ENCODE results near the gene OPHN1. TPM values are rescaled to one million over a fixed set of nuclear protein-coding genes. Genes with fewer than 3 reads are reported as not detected.
A peak's percentile ranks its signal among the peaks of the same experiment; 100 is the strongest.

The OPHN1 gene
- total RNA-seq, 2 experiments from 2014 or later: 0.04 TPM; not detected in 1

DNA sequence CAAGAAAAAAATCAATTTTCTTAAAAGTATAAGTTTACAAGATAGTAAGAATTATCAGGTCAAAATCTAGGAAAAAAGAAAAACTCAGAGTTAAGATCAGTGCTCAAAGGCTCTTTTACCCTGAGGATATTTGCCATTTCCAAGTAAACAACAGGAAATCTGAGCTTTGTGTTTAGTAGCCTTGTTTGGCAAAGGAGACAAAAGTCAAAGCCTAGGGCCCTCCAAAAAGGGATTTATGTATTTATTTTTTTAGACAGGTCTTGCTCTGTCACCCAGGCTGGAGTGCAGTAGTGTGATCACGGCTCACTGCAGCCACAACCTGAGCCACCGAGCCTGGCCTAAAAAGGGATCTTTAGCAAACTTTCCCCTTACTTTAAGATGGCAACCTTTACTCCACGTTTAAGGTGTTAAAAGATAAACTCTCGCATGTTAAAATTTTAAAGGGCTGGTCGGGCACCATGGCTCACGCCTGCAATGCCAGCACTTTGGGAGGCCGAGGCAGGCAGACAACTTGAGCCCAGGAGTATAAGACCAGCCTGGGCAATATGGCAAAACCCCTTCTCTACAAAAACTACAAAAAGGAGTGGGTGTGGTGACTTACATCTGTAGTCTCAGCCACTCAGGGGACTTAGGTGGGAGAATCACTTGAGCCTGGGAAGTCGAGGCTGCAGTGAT, 21.3 kb upstream of the OPHN1 start:
- no peak for ATAC-seq
- intact Hi-C loops (cut with micrococcal nuclease): no loop called here
- TF ChIP-seq, protein P1, sequence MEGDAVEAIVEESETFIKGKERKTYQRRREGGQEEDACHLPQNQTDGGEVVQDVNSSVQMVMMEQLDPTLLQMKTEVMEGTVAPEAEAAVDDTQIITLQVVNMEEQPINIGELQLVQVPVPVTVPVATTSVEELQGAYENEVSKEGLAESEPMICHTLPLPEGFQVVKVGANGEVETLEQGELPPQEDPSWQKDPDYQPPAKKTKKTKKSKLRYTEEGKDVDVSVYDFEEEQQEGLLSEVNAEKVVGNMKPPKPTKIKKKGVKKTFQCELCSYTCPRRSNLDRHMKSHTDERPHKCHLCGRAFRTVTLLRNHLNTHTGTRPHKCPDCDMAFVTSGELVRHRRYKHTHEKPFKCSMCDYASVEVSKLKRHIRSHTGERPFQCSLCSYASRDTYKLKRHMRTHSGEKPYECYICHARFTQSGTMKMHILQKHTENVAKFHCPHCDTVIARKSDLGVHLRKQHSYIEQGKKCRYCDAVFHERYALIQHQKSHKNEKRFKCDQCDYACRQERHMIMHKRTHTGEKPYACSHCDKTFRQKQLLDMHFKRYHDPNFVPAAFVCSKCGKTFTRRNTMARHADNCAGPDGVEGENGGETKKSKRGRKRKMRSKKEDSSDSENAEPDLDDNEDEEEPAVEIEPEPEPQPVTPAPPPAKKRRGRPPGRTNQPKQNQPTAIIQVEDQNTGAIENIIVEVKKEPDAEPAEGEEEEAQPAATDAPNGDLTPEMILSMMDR (IDR thresholded peaks at IDR 0.05): no peak
- CTCF ChIA-PET: no interaction called here
- POLR2A ChIA-PET: no interaction called here
- H3K4me3 Mint-ChIP-seq: no peak overlapping the region
- no peaks in the 10 kb centered on the region for H3K27me3 Mint-ChIP-seq
- no peak for DNase-seq
- no peak overlapping the region for H3K27ac Mint-ChIP-seq
- no peaks in the 10 kb centered on the region for H3K9me3 Mint-ChIP-seq
- H3K4me1 Mint-ChIP-seq (ENCODE audit: low read depth): no peaks in the 10 kb centered on the region
- H3K36me3 Mint-ChIP-seq (ENCODE audit: low read depth): no peaks in the 10 kb centered on the region

DNA sequence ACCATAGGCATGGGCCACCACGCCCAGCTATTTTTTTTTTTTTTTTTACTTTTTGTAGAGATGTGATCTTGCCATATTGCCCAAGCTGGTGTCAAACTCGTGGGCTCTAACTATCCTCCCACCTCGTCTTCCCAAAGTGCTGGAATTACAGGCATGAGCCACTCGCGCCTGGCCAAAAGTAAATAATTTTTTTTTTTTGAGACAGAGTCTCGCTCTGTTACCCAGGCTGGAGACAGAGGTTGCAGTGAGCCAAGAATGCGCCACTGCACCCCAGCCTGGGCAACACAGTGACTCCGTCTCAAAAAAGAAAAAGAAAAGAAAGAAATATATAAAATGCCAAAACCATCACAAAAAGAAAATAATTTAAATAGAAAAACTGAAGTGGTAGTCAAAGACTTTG, 18.4 kb upstream of the OPHN1 start:
- ChIA-PET POLR2A (no interaction called here), CTCF (no interaction called here)
- no peaks in the 10 kb centered on the region for H3K4me1 Mint-ChIP-seq (ENCODE audit: low read depth)
- intact Hi-C loops (cut with micrococcal nuclease): no loop called here
- H3K4me3 Mint-ChIP-seq: no peak overlapping the region
- H3K27ac Mint-ChIP-seq: no peak overlapping the region
- DNase-seq (no peak), ATAC-seq (no peak)
- TF ChIP-seq, protein P1 (IDR thresholded peaks at IDR 0.05): no peak
- H3K36me3 Mint-ChIP-seq (ENCODE audit: low read depth): no peaks in the 10 kb centered on the region
- H3K27me3 Mint-ChIP-seq: no peaks in the 10 kb centered on the region
- H3K9me3 Mint-ChIP-seq: no peaks in the 10 kb centered on the region

DNA sequence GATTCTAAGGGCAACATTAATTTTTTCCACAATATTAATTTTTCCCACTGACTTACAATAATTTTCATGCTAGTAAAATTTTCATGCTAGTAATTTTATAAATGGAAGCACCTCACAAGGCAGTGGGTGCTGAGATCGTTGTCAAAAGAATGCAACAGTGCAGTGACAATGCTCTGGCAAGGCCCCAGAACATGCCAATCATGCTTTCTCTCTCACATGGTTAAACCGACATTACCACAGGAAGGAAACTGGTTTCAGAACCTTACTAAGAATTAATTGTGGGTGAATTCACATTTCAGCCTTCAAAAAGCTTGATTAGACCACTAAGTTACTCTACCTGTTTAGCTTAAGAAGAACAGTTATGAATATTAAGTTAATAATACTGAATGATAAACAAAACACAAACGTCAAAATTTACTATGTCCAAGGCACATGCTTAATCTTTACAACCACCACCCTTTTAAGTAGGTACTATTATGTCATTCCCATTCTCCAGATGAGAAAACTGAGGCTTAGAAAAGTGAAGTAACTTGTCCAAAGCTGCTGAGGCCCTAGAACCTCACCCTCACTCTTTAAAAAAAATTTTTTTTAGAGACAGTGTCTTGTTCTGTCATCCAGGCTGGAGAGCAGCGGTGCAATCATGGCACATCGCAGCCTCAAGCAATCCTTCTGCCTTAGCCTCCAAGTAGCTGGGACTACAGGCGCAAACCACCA, 10.0 kb upstream of the OPHN1 start:
- H3K9me3 Mint-ChIP-seq: no peaks in the 10 kb centered on the region
- ChIA-PET CTCF (no interaction called here), POLR2A (no interaction called here)
- intact Hi-C loops (cut with micrococcal nuclease): no loop called here
- peaks cover 10% of the 10 kb centered on the region for H3K27me3 Mint-ChIP-seq
- H3K4me3 Mint-ChIP-seq: no peak overlapping the region
- DNase-seq: peak; percentile 36
- peak; percentile 58 for ATAC-seq
- no peak overlapping the region for H3K27ac Mint-ChIP-seq
- TF ChIP-seq, protein P1 (IDR thresholded peaks at IDR 0.05): no peak
- H3K36me3 Mint-ChIP-seq (ENCODE audit: low read depth): no peaks in the 10 kb centered on the region
- H3K4me1 Mint-ChIP-seq (ENCODE audit: low read depth): peaks cover 6% of the 10 kb centered on the region

DNA sequence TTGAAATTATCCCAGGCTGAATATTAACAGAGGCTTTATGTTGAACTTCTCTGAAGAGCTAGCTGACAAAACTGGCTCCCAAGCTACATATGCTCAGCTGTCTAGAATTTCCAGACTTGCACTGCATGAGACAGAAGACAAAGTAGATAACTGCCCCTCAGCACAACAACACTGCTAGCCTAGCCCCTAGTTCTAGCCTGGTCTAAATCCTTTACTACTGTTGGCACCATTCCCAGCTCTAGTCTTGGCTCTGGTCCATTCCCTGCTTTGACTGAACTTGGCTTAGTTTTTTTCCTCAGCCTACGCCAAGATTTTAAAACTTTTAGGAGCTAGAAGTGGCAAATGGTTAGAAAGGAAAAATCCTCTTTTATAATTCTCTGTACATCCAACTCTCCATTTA, 7.6 kb upstream of the OPHN1 start:
- CTCF ChIA-PET: no interaction called here
- peaks cover 10% of the 10 kb centered on the region for H3K27me3 Mint-ChIP-seq
- intact Hi-C loops (cut with micrococcal nuclease): no loop called here
- H3K4me3 Mint-ChIP-seq: no peak overlapping the region
- POLR2A ChIA-PET: no interaction called here
- DNase-seq: no peak
- H3K36me3 Mint-ChIP-seq (ENCODE audit: low read depth): no peaks in the 10 kb centered on the region
- no peak for ATAC-seq
- peaks cover 6% of the 10 kb centered on the region for H3K4me1 Mint-ChIP-seq (ENCODE audit: low read depth)
- no peaks in the 10 kb centered on the region for H3K9me3 Mint-ChIP-seq
- no peak overlapping the region for H3K27ac Mint-ChIP-seq
- TF ChIP-seq, protein P1 (IDR thresholded peaks at IDR 0.05): no peak

- DNase-seq: no peak
- intact Hi-C loops (cut with micrococcal nuclease): no loop called here
- Mint-ChIP-seq H3K36me3 (ENCODE audit: low read depth) (no peaks in the 10 kb centered on the region), H3K27ac (no peak overlapping the region), H3K27me3 (peaks cover 10% of the 10 kb centered on the region), H3K4me3 (no peak overlapping the region), H3K4me1 (ENCODE audit: low read depth) (peaks cover 6% of the 10 kb centered on the region), H3K9me3 (no peaks in the 10 kb centered on the region)
- no peak for ATAC-seq
- TF ChIP-seq, protein P1 (IDR thresholded peaks at IDR 0.05): no peak
- POLR2A ChIA-PET: no interaction called here
- CTCF ChIA-PET: no interaction called here
These were observed 7.1 kb upstream of the OPHN1 start for GRCh38 chrX:68440442-68440841.
